OCI-LY3 (cell line): ENCODE results near the gene PLVAP.

Experiments
- H2AFZ ChIP-seq: fragments of 200-600, 300-600 bp; shearing (Covaris generic); 2 replicates; pipeline ENCODE4 v1.6.0; 2014; ENCODE audit warnings: antibody characterized with exemption, low read depth, low read length
- H3K27ac ChIP-seq: fragments of 200-600, 300-600 bp; sonication (generic); 2 replicates; pipeline ENCODE4 v1.5.1; 2014; ENCODE audit warnings: mild to moderate bottlenecking, low read length, moderate library complexity, mixed read lengths
- H3K27me3 ChIP-seq: fragments of 200-600, 300-600 bp; sonication (generic); 2 replicates; pipeline ENCODE4 v1.6.1; 2014; ENCODE audit warnings: low read depth, low read length, mixed read lengths
- H3K36me3 ChIP-seq: fragments of 200-600, 300-600 bp; sonication (generic); replicated peaks from 2 replicates; pipeline ENCODE3; 2014; ENCODE audit warnings: low read depth, low read length, mixed read lengths
- H3K4me1 ChIP-seq: fragments of 300-600, 200-600 bp; sonication (generic); 2 replicates; pipeline ENCODE4 v1.6.1; 2014; ENCODE audit warnings: low read length, mixed read lengths
- H3K4me2 ChIP-seq: fragments of 200-600, 300-600 bp; sonication (generic); 2 replicates; pipeline ENCODE4 v1.6.1; 2014; ENCODE audit warnings: low read length, mixed read lengths
- H3K4me3 ChIP-seq: fragments of 300-600, 200-600 bp; sonication (generic); 2 replicates; pipeline ENCODE4 v1.5.1; 2014; ENCODE audit warnings: antibody characterized with exemption, mild to moderate bottlenecking, low read length, moderate library complexity
- H3K79me2 ChIP-seq: fragments of 300-600, 200-600 bp; shearing (Covaris generic); 2 replicates; pipeline ENCODE4 v1.6.1; 2014; ENCODE audit warnings: mild to moderate bottlenecking, low read length, mixed read lengths
- H3K9ac ChIP-seq: fragments of 300-600, 200-600 bp; shearing (Covaris generic); 2 replicates; pipeline ENCODE4 v1.6.0; 2014; ENCODE audit warnings: mild to moderate bottlenecking, low read length, moderate library complexity
- H3K9me3 ChIP-seq: fragments of 200-600, 300-600 bp; shearing (Covaris generic); 2 replicates; pipeline ENCODE4 v1.6.1; 2014; ENCODE audit warnings: low read length, mixed read lengths; ENCODE audit not compliant: insufficient read depth
- H4K20me1 ChIP-seq: fragments of 200-600, 300-600 bp; sonication (generic); 2 replicates; pipeline ENCODE4 v1.6.1; 2016; ENCODE audit warnings: low read length, mixed read lengths; ENCODE audit not compliant: insufficient read depth
- CTCF ChIP-seq: fragments of 200-600, 300-600 bp; sonication (generic); IDR thresholded peaks from 2 replicates; pipeline ENCODE4 v1.5.1; 2014; ENCODE audit warnings: antibody characterized with exemption, low read length, low read depth
- EZH2phosphoT487 ChIP-seq: fragments of 200-600 bp; shearing (Covaris generic); IDR thresholded peaks from 2 replicates; pipeline ENCODE4 v1.6.1; 2018; ENCODE audit warnings: antibody characterized with exemption, mixed run types, low read depth

The PLVAP gene

DNA sequence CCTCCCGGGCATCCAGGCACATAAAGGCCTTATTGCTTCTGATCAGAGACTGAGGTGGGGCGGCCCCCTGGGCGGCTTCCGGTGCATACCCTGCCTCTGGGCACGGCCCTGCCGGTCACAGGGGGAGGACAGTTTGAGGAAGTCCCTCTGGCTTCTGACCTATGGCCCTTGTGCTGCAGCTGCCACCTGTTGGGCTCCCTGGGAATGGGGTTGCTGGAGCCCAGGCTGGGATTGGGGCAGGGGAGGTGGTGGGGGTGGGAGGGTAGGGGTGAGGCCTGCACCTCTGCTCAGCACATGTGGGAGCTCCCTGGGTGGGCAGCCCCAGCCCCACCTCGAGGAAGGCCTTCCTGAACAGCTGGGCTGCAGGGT, 53.2 kb downstream of the PLVAP start:
- Histone ChIP-seq H2AFZ (no peak overlapping the region), H4K20me1 (no peaks in the 10 kb centered on the region), H3K4me1 (no peaks in the 10 kb centered on the region), H3K27me3 (no peaks in the 10 kb centered on the region), H3K36me3 (peaks cover 11% of the 10 kb centered on the region), H3K4me2 (no peak overlapping the region), H3K27ac (no peak overlapping the region), H3K9ac (no peak overlapping the region), H3K9me3 (no peaks in the 10 kb centered on the region), H3K4me3 (no peak overlapping the region), H3K79me2 (no peaks in the 10 kb centered on the region)
- no peak for TF ChIP-seq CTCF
- no peak for TF ChIP-seq EZH2phosphoT487

DNA sequence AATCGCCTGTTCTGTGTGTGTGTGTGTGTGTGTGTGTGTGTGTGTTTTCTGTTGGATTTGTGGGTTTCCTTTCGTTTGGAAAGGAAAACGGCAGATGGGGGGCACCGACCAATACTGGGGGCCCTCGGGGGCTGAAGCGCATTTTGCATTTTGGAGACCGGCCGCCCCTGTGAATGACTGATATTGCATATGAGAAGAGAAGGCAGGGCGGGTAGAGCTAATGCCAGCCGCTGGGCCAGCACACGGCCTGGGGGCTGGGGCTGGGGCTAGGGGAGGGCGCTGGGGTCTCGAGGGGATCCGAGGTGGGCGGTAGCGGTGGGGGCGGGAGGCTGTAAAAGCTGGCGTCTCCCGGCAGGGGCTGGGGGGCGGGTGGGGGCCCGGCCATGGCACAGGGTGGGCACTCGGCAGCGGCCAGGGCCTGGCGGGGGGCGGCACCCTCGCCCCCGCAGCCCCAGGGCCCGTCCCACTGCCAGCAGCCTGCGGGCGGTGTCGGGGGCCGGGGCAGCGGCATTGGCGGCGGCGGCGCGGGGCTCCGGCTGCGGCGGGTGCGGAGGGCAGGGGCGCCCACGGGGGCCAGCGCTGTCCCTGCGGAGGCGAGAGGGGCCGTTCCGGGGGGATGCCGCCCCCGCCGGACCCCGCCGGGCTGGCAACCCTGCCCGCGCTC, 53.7 kb downstream of the PLVAP start:
- Histone ChIP-seq H2AFZ (no peak overlapping the region), H3K79me2 (no peaks in the 10 kb centered on the region), H3K36me3 (peaks cover 11% of the 10 kb centered on the region), H3K4me3 (no peak overlapping the region), H3K9ac (no peak overlapping the region), H3K4me1 (no peaks in the 10 kb centered on the region), H3K27ac (no peak overlapping the region), H4K20me1 (no peaks in the 10 kb centered on the region), H3K4me2 (no peak overlapping the region), H3K9me3 (no peaks in the 10 kb centered on the region), H3K27me3 (no peaks in the 10 kb centered on the region)
- no peak for TF ChIP-seq EZH2phosphoT487
- no peak for TF ChIP-seq CTCF

- no peaks in the 10 kb centered on the region for H3K4me1 ChIP-seq
- no peak overlapping the region for H3K27ac ChIP-seq
- no peak overlapping the region for H3K4me2 ChIP-seq
- H3K27me3 ChIP-seq: no peaks in the 10 kb centered on the region
- no peaks in the 10 kb centered on the region for H3K9me3 ChIP-seq
- no peak overlapping the region for H3K4me3 ChIP-seq
- H3K79me2 ChIP-seq: no peaks in the 10 kb centered on the region
- no peak for TF ChIP-seq EZH2phosphoT487
- no peak for TF ChIP-seq CTCF
- H2AFZ ChIP-seq: no peak overlapping the region
- H3K9ac ChIP-seq: no peak overlapping the region
- no peaks in the 10 kb centered on the region for H4K20me1 ChIP-seq
- H3K36me3 ChIP-seq: peaks cover 11% of the 10 kb centered on the region
These were observed 54.3 kb downstream of the PLVAP start for GRCh38 chr19:17322854-17323253.

DNA sequence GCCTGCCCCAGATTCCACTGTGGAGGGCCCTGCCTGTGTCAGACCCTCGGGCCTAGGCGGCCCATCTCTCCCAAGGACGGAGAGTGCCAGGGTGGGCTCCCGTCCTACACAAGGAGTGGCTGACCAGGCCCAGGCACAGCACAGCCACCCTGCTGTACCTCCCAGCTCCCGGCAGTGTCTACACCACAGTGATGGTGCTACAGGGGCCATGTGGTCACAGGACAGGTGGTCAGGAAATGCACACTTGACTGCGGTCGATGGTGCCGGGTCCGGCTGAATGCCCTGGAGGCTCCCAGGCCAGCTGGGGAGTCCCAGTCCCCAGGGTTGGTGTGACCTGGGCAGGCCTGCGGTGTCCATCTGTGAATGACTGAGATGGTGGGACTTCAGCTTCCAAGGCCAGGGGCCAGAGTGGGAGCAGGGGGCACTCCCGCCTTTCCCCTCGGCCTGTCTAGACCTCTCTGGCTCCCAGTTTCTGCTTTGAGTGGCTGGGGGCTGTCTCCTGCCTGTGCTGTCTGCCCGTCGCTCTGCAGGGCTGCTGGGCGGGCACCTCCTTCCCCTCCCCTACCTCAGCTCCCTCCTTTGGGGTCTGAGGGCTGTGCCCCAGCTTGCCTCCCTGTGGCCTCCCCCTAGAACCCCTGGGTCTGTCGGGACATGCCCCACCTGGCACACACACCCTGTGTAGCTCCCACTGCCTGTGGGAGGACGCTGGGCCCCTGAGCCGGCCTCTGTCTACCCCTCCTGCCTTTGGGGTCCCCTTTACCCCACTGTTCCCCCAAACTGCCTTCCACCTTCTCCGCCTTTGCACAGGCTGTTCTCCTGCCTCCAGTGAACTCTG, 55.3 kb downstream of the PLVAP start:
- Histone ChIP-seq H3K79me2 (no peaks in the 10 kb centered on the region), H3K36me3 (peaks cover 11% of the 10 kb centered on the region), H2AFZ (no peak overlapping the region), H4K20me1 (no peaks in the 10 kb centered on the region), H3K4me2 (no peak overlapping the region), H3K27ac (no peak overlapping the region), H3K4me3 (no peak overlapping the region), H3K9ac (no peak overlapping the region), H3K9me3 (no peaks in the 10 kb centered on the region), H3K4me1 (no peaks in the 10 kb centered on the region), H3K27me3 (no peaks in the 10 kb centered on the region)
- TF ChIP-seq CTCF: no peak
- TF ChIP-seq EZH2phosphoT487: no peak
